IMR-90 (cell line): ENCODE data around the gene UPB1. TPM values are rescaled to one million over a fixed set of nuclear protein-coding genes. Genes with fewer than 3 reads are reported as not detected.

Experiments
- ATAC-seq: fragments of 200-7000 bp; cut with Tn5 transposase; 2 replicates; pipeline ENCODE4 v1.9.1; 2020; ENCODE audit warnings: low read depth, mild to moderate bottlenecking, moderate library complexity
- BruUV-seq: library from RNA; stranded (reverse); fragments of 400-500 nt; replicated peaks from 2 replicates; lab custom pipeline; 2021; lab: Mats Ljungman, UMichigan
- CTCF ChIA-PET: fragments of 300-600 bp; formaldehyde crosslinking; extraction: SDS; loops from one replicate; lab custom pipeline; 2021; ENCODE audit warnings: antibody characterized with exemption; lab: Yijun Ruan, JAX
- POLR2A ChIA-PET: fragments of 300-600 bp; sonication (Branson Sonifier 250); formaldehyde crosslinking; loops from one replicate; lab custom pipeline; 2022; ENCODE audit warnings: antibody characterized with exemption; ENCODE audit not compliant: unreplicated experiment; lab: Charles Lee
- DNase-seq: peaks from one replicate; pipeline ENCODE4 v3.0.0; 2013
- H2AFZ ChIP-seq: replicated peaks from 2 replicates; pipeline ENCODE3; 2013; ENCODE audit warnings: low read length, mild to moderate bottlenecking; ENCODE audit not compliant: poor library complexity
- H2AK5ac ChIP-seq: 2 replicates; pipeline ENCODE4 v1.6.1; 2013; ENCODE audit warnings: low read depth, low read length, inconsistent platforms
- H2AK9ac ChIP-seq: replicated peaks from 2 replicates; pipeline ENCODE3; 2013; ENCODE audit warnings: mild to moderate bottlenecking, low read depth, low read length, moderate library complexity; ENCODE audit not compliant: poor library complexity
- H2BK120ac ChIP-seq: 2 replicates; pipeline ENCODE4 v1.6.1; 2013; ENCODE audit warnings: low read depth, low read length, inconsistent platforms
- H2BK15ac ChIP-seq: 3 replicates; pipeline ENCODE4 v1.6.1; 2013; ENCODE audit warnings: low read depth, low read length, inconsistent platforms
- H2BK20ac ChIP-seq: 2 replicates; pipeline ENCODE4 v1.6.1; 2013; ENCODE audit warnings: low read depth, mild to moderate bottlenecking, inconsistent platforms, low read length, moderate library complexity
- H2BK5ac ChIP-seq: 2 replicates; pipeline ENCODE4 v1.6.1; 2013; ENCODE audit warnings: mild to moderate bottlenecking, low read depth, low read length, inconsistent platforms; ENCODE audit not compliant: poor library complexity, severe bottlenecking
- H3K14ac ChIP-seq: replicated peaks from 2 replicates; pipeline ENCODE4 v1.6.1; 2013; ENCODE audit warnings: low read depth, low read length, inconsistent platforms
- H3K18ac ChIP-seq: 2 replicates; pipeline ENCODE4 v1.6.1; 2013; ENCODE audit warnings: low read depth, low read length, control low read depth
- H3K23ac ChIP-seq: 2 replicates; pipeline ENCODE4 v1.6.1; 2013; ENCODE audit warnings: low read depth, low read length, inconsistent platforms
- H3K27ac ChIP-seq: 2 replicates; pipeline ENCODE4 v1.5.1; 2013; ENCODE audit warnings: mild to moderate bottlenecking, control low read depth, low read length; ENCODE audit not compliant: insufficient read depth
- H3K27me3 ChIP-seq: 2 replicates; pipeline ENCODE4 v1.6.1; 2013; ENCODE audit warnings: low read length; ENCODE audit not compliant: control insufficient read depth, insufficient read depth
- H3K36me3 ChIP-seq: 2 replicates; pipeline ENCODE4 v1.6.1; 2013; ENCODE audit warnings: low read length, mixed read lengths; ENCODE audit not compliant: control insufficient read depth, insufficient read depth
- H3K4ac ChIP-seq: 2 replicates; pipeline ENCODE4 v1.6.1; 2013; ENCODE audit warnings: low read depth, low read length, inconsistent platforms
- H3K4me1 ChIP-seq: 2 replicates; pipeline ENCODE4 v1.6.1; 2013; ENCODE audit warnings: low read length, mixed read lengths; ENCODE audit not compliant: control insufficient read depth, insufficient read depth
- H3K4me2 ChIP-seq: 2 replicates; pipeline ENCODE4 v1.6.1; 2013; ENCODE audit warnings: low read depth, mild to moderate bottlenecking, control low read depth, low read length, moderate library complexity
- H3K4me3 ChIP-seq: 2 replicates; pipeline ENCODE4 v1.5.1; 2013; ENCODE audit warnings: low read depth, mild to moderate bottlenecking, control low read depth, low read length, moderate library complexity; ENCODE audit not compliant: insufficient read depth
- H3K56ac ChIP-seq: 2 replicates; pipeline ENCODE4 v1.6.1; 2013; ENCODE audit warnings: low read length, inconsistent platforms; ENCODE audit not compliant: insufficient read depth; ENCODE audit errors: extremely low read depth
- H3K79me1 ChIP-seq, 2 experiments: 2 replicates each; pipeline ENCODE4 v1.6.1; 2013; ENCODE audit warnings: low read length in 2 of 2, inconsistent platforms in 1 of 2, low read depth in 1 of 2
- H3K9ac ChIP-seq: 2 replicates; pipeline ENCODE4 v1.6.1; 2013; ENCODE audit warnings: low read depth, low read length, control low read depth
- H3K9me1 ChIP-seq: 2 replicates; pipeline ENCODE4 v1.6.1; 2013; ENCODE audit warnings: low read length, inconsistent platforms; ENCODE audit not compliant: insufficient read depth
- H3K9me3 ChIP-seq: 2 replicates; pipeline ENCODE4 v1.6.1; 2013; ENCODE audit warnings: low read length; ENCODE audit not compliant: control insufficient read depth, insufficient read depth
- H4K20me1 ChIP-seq: 2 replicates; pipeline ENCODE4 v1.6.1; 2013; ENCODE audit warnings: low read length, inconsistent platforms; ENCODE audit not compliant: insufficient read depth
- H4K5ac ChIP-seq: 2 replicates; pipeline ENCODE4 v1.6.1; 2013; ENCODE audit warnings: mild to moderate bottlenecking, low read depth, low read length, control low read depth
- H4K8ac ChIP-seq, 2 experiments: 2 replicates each; pipeline ENCODE4 v1.6.1; 2013; ENCODE audit warnings: low read depth in 2 of 2, low read length in 2 of 2, control low read depth in 1 of 2, inconsistent platforms in 1 of 2
- H4K91ac ChIP-seq: 2 replicates; pipeline ENCODE4 v1.6.1; 2013; ENCODE audit warnings: low read depth, low read length, inconsistent platforms; ENCODE audit not compliant: insufficient read depth
- BHLHE40 ChIP-seq: fragments of 150-350 bp; IDR thresholded peaks from 2 replicates; pipeline ENCODE4 v1.6.1; 2016; ENCODE audit warnings: mild to moderate bottlenecking, low read depth, low read length
- CHD1 ChIP-seq: IDR thresholded peaks from 2 replicates; pipeline ENCODE4 v1.6.1; 2012; ENCODE audit warnings: low read depth, low read length, improper control_type of control experiment
- ELK1 ChIP-seq: fragments of 150-350 bp; IDR thresholded peaks from 2 replicates; pipeline ENCODE4 v1.6.1; 2016; ENCODE audit warnings: low read depth, mild to moderate bottlenecking, low read length, moderate library complexity, borderline replicate concordance
- FOS ChIP-seq: fragments of 150-350 bp; IDR thresholded peaks from 2 replicates; pipeline ENCODE4 v1.6.1; 2016; ENCODE audit warnings: low read depth, low read length
- MAFK ChIP-seq: IDR thresholded peaks from 2 replicates; pipeline ENCODE4 v1.6.1; 2012; ENCODE audit warnings: low read depth, low read length, improper control_type of control experiment
- MAZ ChIP-seq: IDR thresholded peaks from 2 replicates; pipeline ENCODE4 v1.6.1; 2012; ENCODE audit warnings: low read depth, mild to moderate bottlenecking, low read length, improper control_type of control experiment, moderate library complexity, borderline replicate concordance
- MXI1 ChIP-seq: IDR thresholded peaks from 2 replicates; pipeline ENCODE4 v1.6.1; 2012; ENCODE audit warnings: low read depth, mild to moderate bottlenecking, low read length, moderate library complexity, borderline replicate concordance
- NFE2L2 ChIP-seq: fragments of 150-350 bp; IDR thresholded peaks from 2 replicates; pipeline ENCODE4 v1.6.1; 2016; ENCODE audit warnings: low read depth, mild to moderate bottlenecking, low read length
- POLR2A ChIP-seq: IDR thresholded peaks from 2 replicates; pipeline ENCODE4 v1.6.1; 2012; ENCODE audit warnings: mild to moderate bottlenecking, low read depth, low read length
- RAD21 ChIP-seq: IDR thresholded peaks from 2 replicates; pipeline ENCODE4 v1.6.1; 2012; ENCODE audit warnings: low read length, improper control_type of control experiment
- RCOR1 ChIP-seq: IDR thresholded peaks from 2 replicates; pipeline ENCODE4 v1.6.1; 2012; ENCODE audit warnings: mild to moderate bottlenecking, low read length, improper control_type of control experiment; ENCODE audit not compliant: insufficient replicate concordance
- RFX5 ChIP-seq: IDR thresholded peaks from 2 replicates; pipeline ENCODE4 v1.8.0; 2012; ENCODE audit warnings: low read depth, mild to moderate bottlenecking, low read length, moderate library complexity
- SMC3 ChIP-seq: fragments of 150-350 bp; IDR thresholded peaks from 2 replicates; pipeline ENCODE4 v1.6.1; 2016; ENCODE audit warnings: low read depth, mild to moderate bottlenecking, antibody characterized with exemption, low read length, moderate library complexity
- USF2 ChIP-seq: fragments of 150-350 bp; IDR thresholded peaks from 2 replicates; pipeline ENCODE4 v1.6.1; 2017; ENCODE audit warnings: mild to moderate bottlenecking, antibody characterized with exemption, low read length, low read depth
- WGBS, 2 experiments: methylation state at CpG; one replicate each; pipeline versions ENCODE4 v1.1.5 to v1.1.7; 2013; ENCODE audit warnings: missing lambda C conversion rate in 2 of 2; ENCODE audit not compliant: insufficient read length in 1 of 2; ENCODE audit errors: extremely low coverage in 2 of 2; 5-methylcytosine and 5-hydroxymethylcytosine counted together
- dilution Hi-C: fragments of 300-500 bp; cut with HindIII; formaldehyde crosslinking; loops from one replicate; pipeline ENCODE4 v1.14.3; 2018; ENCODE audit warnings: low sequenced_read_pairs; ENCODE audit not compliant: unreplicated experiment
- in situ Hi-C: fragments of 300-500 bp; cut with MboI; formaldehyde crosslinking; loops from 3 replicates; pipeline ENCODE4 v1.14.3; 2019; ENCODE audit warnings: low sequenced_read_pairs, inconsistent platforms, mixed read lengths
- intact Hi-C: fragments of 100-400 bp; cut with micrococcal nuclease; formaldehyde crosslinking; loops from 2 replicates; pipeline ENCODE4 v1.10.0; 2022
- polyA plus RNA-seq, 3 experiments: library from polyadenylated mRNA; depleted of rRNA; stranded (reverse); fragments of >200 nt; gene quantifications; 2 replicates each; pipeline ENCODE4 v1.2.3, GENCODE V29; 2012; ENCODE audit warnings: low replicate concordance in 1 of 3
- total RNA-seq: library from RNA; depleted of rRNA; stranded (reverse); fragments of >200 nt; gene quantifications from 2 replicates; pipeline ENCODE4 v1.2.3, GENCODE V29; 2012

Gene UPB1
- total and polyA plus RNA-seq, 2 of the 4 experiments (the other 2 are of a cell fraction) = under 0.01 to 0.02 TPM

GRCh38 chr22:24571266-24571665 is 76.1 kb downstream of the UPB1 start:
- Histone ChIP-seq H2BK15ac (no peak overlapping the region), H3K4me3 (no peak overlapping the region), H3K56ac (no peak overlapping the region), H3K9ac (no peak overlapping the region), H4K91ac (no peak overlapping the region), H2AK5ac (no peak overlapping the region), H4K8ac (no peak overlapping the region), H2AK9ac (no peak overlapping the region), H3K18ac (no peak overlapping the region), H3K14ac (no peak overlapping the region), H3K4me2 (no peak overlapping the region), H3K36me3 (peaks cover 50% of the 10 kb centered on the region), H3K9me3 (no peaks in the 10 kb centered on the region), H4K20me1 (peaks cover 20% of the 10 kb centered on the region), H3K27ac (no peak overlapping the region), H3K23ac (no peak overlapping the region), H3K79me1 (peaks cover 27 to 44% of the 10 kb centered on the region in 2 experiments), H4K5ac (no peak overlapping the region), H3K9me1 (0 out of 2 replicates have a peak, but pooled peaks cover 7% of the 10 kb centered on the region), H2BK20ac (no peak overlapping the region), H2AFZ (no peak overlapping the region), H3K4ac (no peak overlapping the region), H3K27me3 (no peaks in the 10 kb centered on the region), H2BK5ac (no peak overlapping the region), H2BK120ac (no peak overlapping the region), H3K4me1 (no peaks in the 10 kb centered on the region; the same call in 1 of the 2 replicates)
- in situ Hi-C loops (no loop called here), dilution Hi-C loops (no loop called here), intact Hi-C loops (no loop called here)
- POLR2A ChIA-PET = no interaction called here
- TF ChIP-seq POLR2A = no peak
- TF ChIP-seq NFE2L2 = no peak
- TF ChIP-seq RAD21 = no peak
- no peak for TF ChIP-seq RFX5
- no peak for TF ChIP-seq MAZ
- TF ChIP-seq BHLHE40 = no peak
- no peak for TF ChIP-seq USF2
- TF ChIP-seq MAFK = no peak
- TF ChIP-seq SMC3 = no peak
- no peak for TF ChIP-seq CHD1
- no peak for TF ChIP-seq ELK1
- no peak for TF ChIP-seq RCOR1
- no peak for TF ChIP-seq FOS
- no peak for TF ChIP-seq MXI1
- 100% methylated on average over 1 of the region's 7 CpGs; no CpG with 5 or more reads in 1 of the 2 experiments for WGBS, 2 experiments
- ATAC-seq = no peak
- no peak for DNase-seq
- CTCF ChIA-PET = interaction anchor here (0.6 kb wide), 1 partner anchor 26 kb away, joined by 3 read pairs; no protein-coding TSS in a partner anchor
- no TSS peak for BruUV-seq
